Neural cell (in vitro differentiated cells): ENCODE measurements around the gene POLDIP3. TPM values are rescaled to one million over a fixed set of nuclear protein-coding genes. Genes with fewer than 3 reads are reported as not detected.
"Not testable (repeated sequence)": the region's sequence is repeated elsewhere in the genome, so short reads cannot be mapped to it uniquely, and the experiment has no call there.

Source experiments
- H2AFZ ChIP-seq: fragments of 200-600, 300-800 bp; sonication (generic), shearing (Covaris generic); 2 replicates; pipeline ENCODE4 v1.6.0; 2014; ENCODE audit warnings: low read depth, mild to moderate bottlenecking, antibody characterized with exemption, low read length, moderate library complexity
- H3F3A ChIP-seq: fragments of 200-600 bp; shearing (Covaris generic); 2 replicates; pipeline ENCODE4 v1.6.1; 2016; ENCODE audit warnings: mild to moderate bottlenecking, moderate library complexity, mixed read lengths, antibody characterized with exemption, low read length; ENCODE audit not compliant: insufficient read depth, poor library complexity, severe bottlenecking
- H3K27ac ChIP-seq: fragments of 200-600, 300-800 bp; sonication (generic), shearing (Covaris generic); 2 replicates; pipeline ENCODE4 v1.5.1; 2014; ENCODE audit warnings: mild to moderate bottlenecking, low read length, moderate library complexity
- H3K27me3 ChIP-seq: fragments of 300-800, 200-600 bp; sonication (generic), shearing (Covaris generic); 2 replicates; pipeline ENCODE4 v1.6.0; 2014; ENCODE audit warnings: mild to moderate bottlenecking, low read depth, low read length, moderate library complexity; ENCODE audit not compliant: insufficient read depth
- H3K36me3 ChIP-seq: fragments of 300-800, 200-600 bp; sonication (generic), shearing (Covaris generic); 2 replicates; pipeline ENCODE4 v1.5.1; 2014; ENCODE audit warnings: mild to moderate bottlenecking, antibody characterized with exemption, low read length, moderate library complexity; ENCODE audit not compliant: insufficient read depth
- H3K4me2 ChIP-seq: fragments of 300-800, 200-600 bp; sonication (generic), shearing (Covaris generic); 2 replicates; pipeline ENCODE4 v1.6.0; 2014; ENCODE audit warnings: mild to moderate bottlenecking, low read length
- H3K4me3 ChIP-seq: fragments of 300-800, 200-600 bp; sonication (generic), shearing (Covaris generic); 2 replicates; pipeline ENCODE4 v1.5.1; 2014; ENCODE audit warnings: mild to moderate bottlenecking, low read length, moderate library complexity
- H3K79me2 ChIP-seq: fragments of 200-600 bp; shearing (Covaris generic); replicated peaks from 2 replicates; pipeline ENCODE4 v1.6.0; 2014; ENCODE audit warnings: mild to moderate bottlenecking, low read length, moderate library complexity; ENCODE audit not compliant: insufficient read depth
- H3K9ac ChIP-seq: fragments of 300-800, 200-600 bp; sonication (generic), shearing (Covaris generic); 2 replicates; pipeline ENCODE4 v1.6.1; 2016; ENCODE audit warnings: mild to moderate bottlenecking, low read length, mixed read lengths
- H3K9me2 ChIP-seq: fragments of 200-600 bp; shearing (Covaris generic); 2 replicates; pipeline ENCODE4 v1.6.1; 2016; ENCODE audit warnings: mild to moderate bottlenecking, low read length, mixed read lengths; ENCODE audit not compliant: insufficient read depth
- H3K9me3 ChIP-seq: fragments of 200-600, 300-800 bp; sonication (generic), shearing (Covaris generic); 2 replicates; pipeline ENCODE4 v1.6.1; 2016; ENCODE audit warnings: mild to moderate bottlenecking, mixed run types, low read length, moderate library complexity, mixed read lengths
- H4K20me1 ChIP-seq: fragments of 200-600 bp; shearing (Covaris generic); 2 replicates; pipeline ENCODE4 v1.6.1; 2016; ENCODE audit warnings: mild to moderate bottlenecking, mixed run types; ENCODE audit not compliant: insufficient read depth
- EP300 ChIP-seq: fragments of 450-650 bp; conservative IDR thresholded peaks from 2 replicates; pipeline ENCODE4 v1.6.1; 2014; ENCODE audit warnings: antibody characterized with exemption, mild to moderate bottlenecking, moderate library complexity; ENCODE audit not compliant: poor library complexity, severe bottlenecking
- EZH2 ChIP-seq: fragments of 200-600, 300-800 bp; shearing (Covaris generic), sonication (generic); IDR thresholded peaks from 2 replicates; pipeline ENCODE4 v1.6.1; 2014; ENCODE audit warnings: antibody characterized with exemption, low read length, borderline replicate concordance, mild to moderate bottlenecking; ENCODE audit not compliant: insufficient read depth, poor library complexity, severe bottlenecking
- MXI1 ChIP-seq: fragments of 450-650 bp; conservative IDR thresholded peaks from 2 replicates; pipeline ENCODE4 v1.6.1; 2014; ENCODE audit warnings: antibody characterized with exemption, mild to moderate bottlenecking; ENCODE audit not compliant: poor library complexity, severe bottlenecking
- POLR2AphosphoS5 ChIP-seq: IDR thresholded peaks from 2 replicates; pipeline ENCODE4 v1.6.1; 2012
- RAD21 ChIP-seq: fragments of 450-650 bp; conservative IDR thresholded peaks from 2 replicates; pipeline ENCODE4 v1.6.1; 2014; ENCODE audit warnings: antibody characterized with exemption, mild to moderate bottlenecking, moderate library complexity
- SMC3 ChIP-seq: fragments of 450-650 bp; conservative IDR thresholded peaks from 2 replicates; pipeline ENCODE4 v1.6.1; 2014; ENCODE audit warnings: antibody characterized with exemption, mild to moderate bottlenecking, moderate library complexity; ENCODE audit not compliant: poor library complexity
- TAF1 ChIP-seq: IDR thresholded peaks from 2 replicates; pipeline ENCODE4 v1.6.1; 2012; ENCODE audit warnings: low read depth
- polyA plus RNA-seq: library from polyadenylated mRNA; depleted of rRNA; stranded (reverse); fragments of >200 nt; gene quantifications from 2 replicates; pipeline ENCODE4 v1.2.3, GENCODE V29; 2014
- TF ChIP-seq, protein P1 (sequence below): IDR thresholded peaks from 2 replicates; pipeline ENCODE4 v1.6.1; 2012; ENCODE audit warnings: borderline replicate concordance
- TF ChIP-seq, protein P2 (sequence below): fragments of 450-650 bp; IDR thresholded peaks from 2 replicates; pipeline ENCODE4 v1.5.1; 2014; ENCODE audit warnings: antibody characterized with exemption, mild to moderate bottlenecking, moderate library complexity; ENCODE audit not compliant: poor library complexity, severe bottlenecking

The POLDIP3 gene
- polyA plus RNA-seq, 1 donor from 2014 or later, result 56.9 TPM

DNA sequence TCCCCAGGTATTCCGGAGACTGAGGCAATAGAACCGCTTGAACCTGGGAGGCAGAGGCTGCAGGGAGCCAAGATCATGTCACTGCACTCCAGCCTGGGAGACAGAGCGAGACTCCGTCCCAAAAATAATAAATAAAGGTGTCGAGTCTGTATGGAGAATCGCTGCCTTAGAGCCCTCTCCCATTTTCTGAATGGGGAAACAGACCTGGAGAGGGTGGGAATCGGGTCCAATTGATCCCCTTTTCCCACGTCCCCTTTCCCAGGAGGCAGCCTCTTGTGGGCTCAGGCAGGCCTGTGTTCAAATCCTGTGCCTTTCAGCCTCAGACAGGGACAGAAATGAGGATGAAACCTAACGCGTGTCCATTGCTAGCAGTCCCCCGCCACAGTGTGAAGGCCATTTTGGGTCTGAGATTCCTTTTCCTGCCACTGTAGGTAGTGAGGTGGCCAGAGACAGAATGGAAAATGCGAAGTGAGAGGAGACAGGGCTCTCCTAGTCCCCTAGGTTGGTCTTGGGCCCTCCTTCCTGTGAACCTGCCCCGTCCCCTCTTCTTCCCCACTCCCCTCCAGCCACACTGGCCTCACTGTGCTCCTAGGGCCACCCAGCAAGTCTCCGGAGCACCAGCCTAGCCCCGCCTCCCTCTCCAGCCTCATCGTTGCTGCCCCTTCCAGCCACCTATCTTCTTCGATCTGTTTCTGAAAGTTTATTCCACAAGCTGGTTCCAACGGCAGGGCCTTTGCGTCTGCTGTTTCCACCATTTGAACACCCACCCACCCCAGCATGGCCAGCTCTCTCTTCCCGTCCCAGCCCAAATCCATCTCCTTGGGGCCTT lies 2.7 kb upstream of the POLDIP3 start:
- Histone ChIP-seq H3F3A (peaks cover 4% of the 10 kb centered on the region), H3K9me3 (no peaks in the 10 kb centered on the region), H3K4me3 (no peak overlapping the region), H3K9ac (no peak overlapping the region), H3K27ac (no peak overlapping the region), H3K4me2 (no peak overlapping the region), H3K36me3 (no peaks in the 10 kb centered on the region), H3K79me2 (peaks cover 17% of the 10 kb centered on the region), H3K27me3 (no peaks in the 10 kb centered on the region), H2AFZ (no peak overlapping the region), H4K20me1 (peaks cover 3% of the 10 kb centered on the region), H3K9me2 (no peaks in the 10 kb centered on the region)
- TF ChIP-seq EZH2 (no peak), SMC3 (no peak), EP300 (no peak), POLR2AphosphoS5 (no peak), MXI1 (no peak), TAF1 (no peak), RAD21 (no peak)
- TF ChIP-seq, protein P1, sequence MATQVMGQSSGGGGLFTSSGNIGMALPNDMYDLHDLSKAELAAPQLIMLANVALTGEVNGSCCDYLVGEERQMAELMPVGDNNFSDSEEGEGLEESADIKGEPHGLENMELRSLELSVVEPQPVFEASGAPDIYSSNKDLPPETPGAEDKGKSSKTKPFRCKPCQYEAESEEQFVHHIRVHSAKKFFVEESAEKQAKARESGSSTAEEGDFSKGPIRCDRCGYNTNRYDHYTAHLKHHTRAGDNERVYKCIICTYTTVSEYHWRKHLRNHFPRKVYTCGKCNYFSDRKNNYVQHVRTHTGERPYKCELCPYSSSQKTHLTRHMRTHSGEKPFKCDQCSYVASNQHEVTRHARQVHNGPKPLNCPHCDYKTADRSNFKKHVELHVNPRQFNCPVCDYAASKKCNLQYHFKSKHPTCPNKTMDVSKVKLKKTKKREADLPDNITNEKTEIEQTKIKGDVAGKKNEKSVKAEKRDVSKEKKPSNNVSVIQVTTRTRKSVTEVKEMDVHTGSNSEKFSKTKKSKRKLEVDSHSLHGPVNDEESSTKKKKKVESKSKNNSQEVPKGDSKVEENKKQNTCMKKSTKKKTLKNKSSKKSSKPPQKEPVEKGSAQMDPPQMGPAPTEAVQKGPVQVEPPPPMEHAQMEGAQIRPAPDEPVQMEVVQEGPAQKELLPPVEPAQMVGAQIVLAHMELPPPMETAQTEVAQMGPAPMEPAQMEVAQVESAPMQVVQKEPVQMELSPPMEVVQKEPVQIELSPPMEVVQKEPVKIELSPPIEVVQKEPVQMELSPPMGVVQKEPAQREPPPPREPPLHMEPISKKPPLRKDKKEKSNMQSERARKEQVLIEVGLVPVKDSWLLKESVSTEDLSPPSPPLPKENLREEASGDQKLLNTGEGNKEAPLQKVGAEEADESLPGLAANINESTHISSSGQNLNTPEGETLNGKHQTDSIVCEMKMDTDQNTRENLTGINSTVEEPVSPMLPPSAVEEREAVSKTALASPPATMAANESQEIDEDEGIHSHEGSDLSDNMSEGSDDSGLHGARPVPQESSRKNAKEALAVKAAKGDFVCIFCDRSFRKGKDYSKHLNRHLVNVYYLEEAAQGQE, result no peak
- TF ChIP-seq, protein P2, sequence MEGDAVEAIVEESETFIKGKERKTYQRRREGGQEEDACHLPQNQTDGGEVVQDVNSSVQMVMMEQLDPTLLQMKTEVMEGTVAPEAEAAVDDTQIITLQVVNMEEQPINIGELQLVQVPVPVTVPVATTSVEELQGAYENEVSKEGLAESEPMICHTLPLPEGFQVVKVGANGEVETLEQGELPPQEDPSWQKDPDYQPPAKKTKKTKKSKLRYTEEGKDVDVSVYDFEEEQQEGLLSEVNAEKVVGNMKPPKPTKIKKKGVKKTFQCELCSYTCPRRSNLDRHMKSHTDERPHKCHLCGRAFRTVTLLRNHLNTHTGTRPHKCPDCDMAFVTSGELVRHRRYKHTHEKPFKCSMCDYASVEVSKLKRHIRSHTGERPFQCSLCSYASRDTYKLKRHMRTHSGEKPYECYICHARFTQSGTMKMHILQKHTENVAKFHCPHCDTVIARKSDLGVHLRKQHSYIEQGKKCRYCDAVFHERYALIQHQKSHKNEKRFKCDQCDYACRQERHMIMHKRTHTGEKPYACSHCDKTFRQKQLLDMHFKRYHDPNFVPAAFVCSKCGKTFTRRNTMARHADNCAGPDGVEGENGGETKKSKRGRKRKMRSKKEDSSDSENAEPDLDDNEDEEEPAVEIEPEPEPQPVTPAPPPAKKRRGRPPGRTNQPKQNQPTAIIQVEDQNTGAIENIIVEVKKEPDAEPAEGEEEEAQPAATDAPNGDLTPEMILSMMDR, result no peak

DNA sequence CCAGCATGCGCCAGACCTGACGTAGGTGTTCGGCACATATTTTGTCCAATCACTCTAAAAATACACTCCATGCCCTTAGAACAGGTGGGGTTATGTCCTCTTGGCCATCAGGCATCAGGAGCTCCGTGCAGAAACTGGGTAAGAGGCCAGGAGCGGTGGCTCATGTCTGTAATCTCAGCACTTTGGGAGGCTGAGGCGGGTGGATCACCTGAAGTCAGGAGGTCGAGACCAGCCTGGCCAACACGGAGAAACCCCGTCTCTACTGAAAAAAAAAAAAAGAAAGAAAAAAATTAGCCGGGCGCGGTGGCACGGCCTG lies 1.1 kb upstream of the POLDIP3 start:
- not testable (repeated sequence) for H2AFZ ChIP-seq, H4K20me1 ChIP-seq, H3K9me3 ChIP-seq, H3K27me3 ChIP-seq, H3K36me3 ChIP-seq, H3F3A ChIP-seq, H3K9me2 ChIP-seq
- Histone ChIP-seq H3K27ac (peak overlapping the region; percentile 96), H3K4me2 (peak overlapping the region; percentile 42), H3K4me3 (peak overlapping the region; percentile 97), H3K79me2 (peaks cover 33% of the 10 kb centered on the region), H3K9ac (peak overlapping the region; percentile 89)
